ENCODE data around the gene SORCS1.

- TF ChIP-seq CTCF (conservative IDR thresholded peaks at IDR 0.05; ENCODE audit: low read depth, low read length) (no peak), EZH2 (IDR thresholded peaks at IDR 0.05; ENCODE audit: low read length, unreplicated experiment) (no peak), EZH2phosphoT487 (IDR thresholded peaks at IDR 0.05; ENCODE audit: borderline replicate concordance, low read length) (no peak)
Observed at GRCh38 chr10:107133656-107134055, 30.9 kb downstream of the SORCS1 start.
